ENCODE measurements around the gene HSD17B4.

DNA sequence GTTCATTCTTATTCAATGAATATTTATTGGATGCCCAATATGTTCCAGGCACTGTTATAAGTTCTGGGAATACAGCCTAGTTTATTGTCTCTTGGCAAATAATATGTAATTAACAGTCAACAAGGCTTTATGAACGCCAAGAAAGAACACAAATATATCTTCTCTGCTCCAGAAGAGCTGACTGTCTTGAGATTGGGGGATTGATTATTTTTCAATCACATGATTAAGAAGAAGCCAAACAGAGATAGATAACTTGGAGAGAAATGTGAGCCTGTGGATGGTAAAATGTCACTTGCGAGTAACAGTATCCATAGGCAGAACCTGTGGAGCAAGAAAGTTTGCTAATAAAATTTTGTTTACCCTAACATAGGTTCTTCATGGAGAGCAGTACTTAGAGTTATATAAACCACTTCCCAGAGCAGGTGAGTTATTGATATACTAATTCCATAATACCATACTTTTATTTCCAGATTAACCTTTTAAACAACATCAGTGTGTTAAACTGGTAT is 49.4 kb downstream of the HSD17B4 start:
- no peak for TF ChIP-seq CTCF (IDR thresholded peaks at IDR 0.05; ENCODE audit: borderline replicate concordance, extremely low read depth, low read length, poor library complexity, severe bottlenecking)
- TF ChIP-seq EZH2 (IDR thresholded peaks at IDR 0.05; ENCODE audit: borderline replicate concordance, low read depth, low read length, severe bottlenecking) = no peak

Measured in DND-41 (cell line).